Parathyroid adenoma (tissue), 2 donors: ENCODE results near the gene RFT1.

ENCODE experiments used
- H2AFZ ChIP-seq: fragments of 300-600 bp; sonication (generic); one replicate; pipeline ENCODE4 v1.7.0; 2017; ENCODE audit warnings: antibody characterized with exemption, mild to moderate bottlenecking
- H3K27ac ChIP-seq: fragments of 300-600 bp; sonication (generic); one replicate; pipeline ENCODE4 v1.7.0; 2017
- H3K27me3 ChIP-seq: fragments of 300-600 bp; sonication (generic); one replicate; pipeline ENCODE4 v1.7.0; 2017; ENCODE audit warnings: low read length; ENCODE audit not compliant: control insufficient read depth, insufficient read depth
- H3K36me3 ChIP-seq: fragments of 300-600 bp; sonication (generic); one replicate; pipeline ENCODE4 v1.7.0; 2017; ENCODE audit warnings: low read length; ENCODE audit not compliant: control insufficient read depth, insufficient read depth
- H3K4me1 ChIP-seq: fragments of 300-600 bp; sonication (generic); one replicate; pipeline ENCODE4 v1.7.0; 2017; ENCODE audit warnings: control low read depth
- H3K4me2 ChIP-seq: fragments of 300-600 bp; sonication (generic); one replicate; pipeline ENCODE4 v1.7.0; 2017; ENCODE audit warnings: low read length
- H3K4me3 ChIP-seq: fragments of 300-600 bp; sonication (generic); one replicate; pipeline ENCODE4 v1.7.0; 2017; ENCODE audit warnings: low read depth, low read length
- H3K79me2 ChIP-seq: fragments of 300-600 bp; sonication (generic); one replicate; pipeline ENCODE4 v1.7.0; 2017; ENCODE audit warnings: control low read depth
- H3K9ac ChIP-seq: fragments of 300-600 bp; sonication (generic); one replicate; pipeline ENCODE4 v1.7.0; 2017; ENCODE audit warnings: mild to moderate bottlenecking
- H3K9me3 ChIP-seq: fragments of 300-600 bp; sonication (generic); one replicate; pipeline ENCODE4 v1.7.0; 2017; ENCODE audit warnings: low read length; ENCODE audit not compliant: control insufficient read depth
- TF ChIP-seq, protein P1 (sequence below): fragments of 300-600 bp; sonication (generic); IDR thresholded peaks from one replicate; pipeline ENCODE4 v1.7.0; 2017; ENCODE audit warnings: antibody characterized with exemption, mild to moderate bottlenecking
- donor health status: primary hyperparathyroidism.

The RFT1 gene

GRCh38 chr3:53174346-53175250 lies 44.4 kb upstream of the RFT1 start:
- Histone ChIP-seq H3K79me2 (peaks cover 4% of the 10 kb centered on the region), H2AFZ (no peak overlapping the region), H3K9ac (no peak overlapping the region), H3K9me3 (no peaks in the 10 kb centered on the region), H3K4me2 (no peak overlapping the region), H3K36me3 (no peaks in the 10 kb centered on the region), H3K27ac (no peak overlapping the region), H3K27me3 (no peaks in the 10 kb centered on the region), H3K4me1 (peaks cover 4% of the 10 kb centered on the region), H3K4me3 (no peak overlapping the region)
- TF ChIP-seq, protein P1, sequence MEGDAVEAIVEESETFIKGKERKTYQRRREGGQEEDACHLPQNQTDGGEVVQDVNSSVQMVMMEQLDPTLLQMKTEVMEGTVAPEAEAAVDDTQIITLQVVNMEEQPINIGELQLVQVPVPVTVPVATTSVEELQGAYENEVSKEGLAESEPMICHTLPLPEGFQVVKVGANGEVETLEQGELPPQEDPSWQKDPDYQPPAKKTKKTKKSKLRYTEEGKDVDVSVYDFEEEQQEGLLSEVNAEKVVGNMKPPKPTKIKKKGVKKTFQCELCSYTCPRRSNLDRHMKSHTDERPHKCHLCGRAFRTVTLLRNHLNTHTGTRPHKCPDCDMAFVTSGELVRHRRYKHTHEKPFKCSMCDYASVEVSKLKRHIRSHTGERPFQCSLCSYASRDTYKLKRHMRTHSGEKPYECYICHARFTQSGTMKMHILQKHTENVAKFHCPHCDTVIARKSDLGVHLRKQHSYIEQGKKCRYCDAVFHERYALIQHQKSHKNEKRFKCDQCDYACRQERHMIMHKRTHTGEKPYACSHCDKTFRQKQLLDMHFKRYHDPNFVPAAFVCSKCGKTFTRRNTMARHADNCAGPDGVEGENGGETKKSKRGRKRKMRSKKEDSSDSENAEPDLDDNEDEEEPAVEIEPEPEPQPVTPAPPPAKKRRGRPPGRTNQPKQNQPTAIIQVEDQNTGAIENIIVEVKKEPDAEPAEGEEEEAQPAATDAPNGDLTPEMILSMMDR = no peak

DNA sequence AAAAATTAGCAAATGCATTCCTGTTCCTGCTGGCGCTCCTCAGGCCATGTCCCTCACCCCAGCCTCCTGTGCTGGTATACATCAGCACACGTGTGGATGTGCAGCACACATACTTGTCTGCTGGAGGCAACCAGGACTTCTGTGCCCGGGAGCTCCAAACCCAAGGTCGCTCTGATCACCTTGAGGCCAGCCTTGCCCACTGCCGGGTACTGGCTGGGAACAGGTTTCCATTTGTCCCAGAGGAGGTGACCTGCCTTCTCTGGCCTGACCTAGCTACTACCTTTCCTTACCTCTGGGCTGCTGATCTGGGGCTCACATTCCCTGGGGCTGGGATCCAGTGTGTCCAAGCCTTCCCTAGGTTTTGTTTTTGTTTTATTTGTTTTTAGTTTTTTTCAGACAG lies 42.9 kb upstream of the RFT1 start:
- H3K27me3 ChIP-seq = no peaks in the 10 kb centered on the region
- TF ChIP-seq, protein P1 = no peak
- H3K27ac ChIP-seq = no peak overlapping the region
- H3K4me1 ChIP-seq = peaks cover 4% of the 10 kb centered on the region
- H3K4me3 ChIP-seq = no peak overlapping the region
- H3K9ac ChIP-seq = no peak overlapping the region
- no peaks in the 10 kb centered on the region for H3K9me3 ChIP-seq
- peaks cover 7% of the 10 kb centered on the region for H3K79me2 ChIP-seq
- H3K36me3 ChIP-seq = no peaks in the 10 kb centered on the region
- H2AFZ ChIP-seq = no peak overlapping the region
- H3K4me2 ChIP-seq = no peak overlapping the region

DNA sequence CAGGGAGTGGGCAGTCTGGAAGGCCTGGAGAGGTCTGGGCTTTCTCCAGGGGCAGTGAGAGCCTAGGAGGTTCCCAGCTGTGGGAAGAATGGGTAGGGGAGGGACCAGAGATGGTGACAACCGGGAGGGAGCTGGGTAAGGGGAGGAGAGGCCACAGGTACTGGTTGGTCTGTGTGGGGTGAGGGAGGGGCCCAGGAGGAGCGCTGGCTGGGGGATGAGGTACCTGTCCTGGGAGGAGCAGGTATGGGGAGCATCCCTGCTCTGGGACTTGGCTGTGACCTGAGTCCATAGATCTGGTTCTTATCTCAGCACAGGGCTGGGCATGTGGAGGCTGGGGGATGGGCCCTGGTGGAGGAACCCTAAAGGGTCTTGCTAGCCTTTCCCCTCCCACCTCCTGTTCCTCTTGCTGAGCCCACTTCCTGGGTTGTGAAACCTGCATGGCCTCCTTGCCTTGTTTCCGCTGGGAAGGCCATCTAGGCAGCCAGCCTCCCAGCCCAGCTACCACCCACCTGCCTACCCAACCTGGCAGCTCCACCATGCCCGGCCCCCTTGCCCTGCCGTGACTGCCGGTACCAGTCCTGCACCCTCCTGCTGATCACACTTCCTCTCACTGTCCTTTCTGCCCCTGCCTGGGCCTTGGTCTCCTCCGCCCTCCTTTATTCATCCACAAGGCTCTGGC lies 41.7 kb upstream of the RFT1 start:
- no peak overlapping the region for H3K9ac ChIP-seq
- no peaks in the 10 kb centered on the region for H3K27me3 ChIP-seq
- H3K4me2 ChIP-seq = no peak overlapping the region
- no peaks in the 10 kb centered on the region for H3K9me3 ChIP-seq
- TF ChIP-seq, protein P1 = no peak
- H3K36me3 ChIP-seq = no peaks in the 10 kb centered on the region
- no peak overlapping the region for H3K4me3 ChIP-seq
- H3K79me2 ChIP-seq = peaks cover 9% of the 10 kb centered on the region
- no peak overlapping the region for H2AFZ ChIP-seq
- peaks cover 9% of the 10 kb centered on the region for H3K4me1 ChIP-seq
- no peak overlapping the region for H3K27ac ChIP-seq

GRCh38 chr3:53171064-53171418 lies 40.8 kb upstream of the RFT1 start:
- peaks cover 9% of the 10 kb centered on the region for H3K79me2 ChIP-seq
- no peak overlapping the region for H3K4me3 ChIP-seq
- no peaks in the 10 kb centered on the region for H3K27me3 ChIP-seq
- H3K27ac ChIP-seq = no peak overlapping the region
- H3K9me3 ChIP-seq = no peaks in the 10 kb centered on the region
- no peak overlapping the region for H3K9ac ChIP-seq
- no peaks in the 10 kb centered on the region for H3K36me3 ChIP-seq
- TF ChIP-seq, protein P1 = no peak
- H2AFZ ChIP-seq = no peak overlapping the region
- H3K4me1 ChIP-seq = peaks cover 14% of the 10 kb centered on the region
- H3K4me2 ChIP-seq = no peak overlapping the region
